Heart right ventricle (tissue), 16 donors: ENCODE results near the gene CDC27. TPM values are rescaled to one million over a fixed set of nuclear protein-coding genes. Genes with fewer than 3 reads are reported as not detected.

Source experiments
- ATAC-seq, 8 donors: fragments of 200-7000 bp; cut with Tn5 transposase; one replicate each; pipeline ENCODE4 v1.9.1; 2020; ENCODE audit warnings: mild to moderate bottlenecking in 8 of 8, moderate library complexity in 8 of 8, moderate number of reproducible peaks in 1 of 8
- DNase-seq, 2 donors: peaks; one replicate each; pipeline ENCODE4 v3.0.0-alpha.2; 2020
- H3K27ac ChIP-seq, 10 donors: fragments of 200-600 bp; sonication (generic) in 2 of 10; one replicate each; pipeline versions ENCODE4 v1.5.0 to v1.8.0; 2020 to 2022; ENCODE audit warnings: mild to moderate bottlenecking in 3 of 10
- H3K27me3 ChIP-seq, 7 donors: fragments of 200-600 bp; one replicate each; pipeline ENCODE4 v1.8.0; 2021 to 2022; ENCODE audit warnings: mild to moderate bottlenecking in 2 of 7
- H3K36me3 ChIP-seq, 9 donors: fragments of 200-600 bp; sonication (generic) in 1 of 9; one replicate each; pipeline versions ENCODE4 v1.5.0 to v1.8.0; 2020 to 2022; ENCODE audit warnings: mild to moderate bottlenecking in 2 of 9
- H3K4me1 ChIP-seq, 9 donors: fragments of 200-600 bp; sonication (generic) in 1 of 9; one replicate each; pipeline versions ENCODE4 v1.5.0 to v1.8.0; 2020 to 2022; ENCODE audit warnings: mild to moderate bottlenecking in 4 of 9
- H3K4me3 ChIP-seq, 10 donors: fragments of 200-600 bp; sonication (generic) in 2 of 10; one replicate each; pipeline versions ENCODE4 v1.5.0 to v1.8.0; 2020 to 2022; ENCODE audit warnings: mild to moderate bottlenecking in 7 of 10, moderate library complexity in 2 of 10
- H3K9me3 ChIP-seq, 11 donors: fragments of 200-600 bp in 10 of 11; sonication (generic) in 2 of 11; one replicate each; pipeline versions ENCODE4 v1.5.0 to v1.8.0; 2013 to 2022; ENCODE audit warnings: mild to moderate bottlenecking in 2 of 11, control low read depth in 1 of 11, moderate library complexity in 1 of 11
- CTCF ChIP-seq, 9 donors: fragments of 200-600 bp; sonication (generic) in 2 of 9; IDR thresholded peaks; one replicate each; pipeline versions ENCODE4 v1.5.0 to v1.8.0; 2021 to 2022; ENCODE audit warnings: antibody characterized with exemption in 9 of 9, mild to moderate bottlenecking in 5 of 9, moderate library complexity in 1 of 9
- WGBS, 2 donors: extraction: QIAGEN DNeasy Blood & Tissue Kit; methylation state at CpG; one replicate each; pipeline ENCODE4 v1.1.7; 2013; ENCODE audit warnings: inconsistent platforms in 1 of 2; 5-methylcytosine and 5-hydroxymethylcytosine counted together
- intact Hi-C, 10 donors: fragments of 100-400 bp; cut with DNase I; formaldehyde crosslinking; loops; one replicate each; pipeline versions ENCODE4 v1.11.1 to v1.14.2; 2022
- polyA plus RNA-seq, 2 donors: library from polyadenylated mRNA; stranded (reverse); fragments of 200-250 nt; gene quantifications; one replicate each; pipeline ENCODE4 v1.2.3, GENCODE V29; 2013
- total RNA-seq, 10 donors: library from RNA; stranded (reverse); fragmentation: NEBNext Ultra II Directional in 3 of 10; extraction: Animal tissue kit (Norgen Biotek cat#: 25700) in 3 of 10; gene quantifications; one replicate each; pipeline versions ENCODE4 v1.2.1 to v1.2.4, GENCODE V29; 2021 to 2023
- donor health status: Arrhythmogenic right ventricular cardiomyopathy.
- donor health status: ischemic (EF 13 %, LVEDD 7.1; RV severe dilation, severe dysfunction).
- donor health status: healthy with polysubstance abuse.
- donor health status: DM: no; HTN: yes; CAD: no.
- donor health status: DM: no; HTN: no; CAD: no.
- donor health status: ischemic (EF 25% LVEDD 6.9; RV normal size, moderate dysfunction).
- donor health status: ischemic (EF 25% LVEDD 5.7; RV mildly dilated, moderate dysfunction).
- donor health status: healthy.
- donor health status: DM: yes; HTN: yes; CAD: no.
- donor health status: Ischemic cardiomyopathy.
- donor health status: ischemic (EF 35%, LVEDD 5.7; RV mildly dilated, moderate dysfunction).
- donor health status: nonischemic (EF 11% LVEDD 7.7; RV severe dilation, severe dysfunction).
- donor health status: DM: yes; HTN: yes; CAD: no.
- donor health status: PGD.
- donor health status: ischemic (EF 29% LVEDD 5.4; RV normal size, mild dysfunction).
- donor health status: nonischemic (EF 23%, LVEDD 6.1; RV moderate dilation, normal function).

CDC27 gene
- total and polyA plus RNA-seq, 12 donors, result 14.0 to 103 (median 79.7) TPM

GRCh38 chr17:47200325-47200664 lies 11.2 kb upstream of the CDC27 start:
- no peaks in the 10 kb centered on the region for H3K36me3 ChIP-seq
- H3K9me3 ChIP-seq, result no peaks in the 10 kb centered on the region
- 83 to 85% methylated on average over 4 of the region's 4 CpGs for WGBS, 2 donors
- peak overlapping the region in 1 of 10 donors; percentile 76 for H3K27ac ChIP-seq
- DNase-seq, result no peak
- intact Hi-C loops, result no loop called here
- no peak for ATAC-seq
- no peak overlapping the region for H3K4me3 ChIP-seq
- peaks cover 6 to 36% (median 18%) of the 10 kb centered on the region in 9 donors for H3K4me1 ChIP-seq
- no peak for TF ChIP-seq CTCF (IDR thresholded peaks at IDR 0.05)
- H3K27me3 ChIP-seq, result no peaks in the 10 kb centered on the region

- DNase-seq (no peak), ATAC-seq (no peak)
- intact Hi-C loops, result no loop called here
- Histone ChIP-seq H3K36me3 (no peaks in the 10 kb centered on the region), H3K4me1 (peaks cover 2 to 31% (median 13%) of the 10 kb centered on the region in 9 donors), H3K4me3 (no peak overlapping the region), H3K27me3 (no peaks in the 10 kb centered on the region), H3K9me3 (no peaks in the 10 kb centered on the region), H3K27ac (peak overlapping the region in 1 of 10 donors; percentile 76)
- no peak for TF ChIP-seq CTCF (IDR thresholded peaks at IDR 0.05)
- 96% methylated on average over 8 of the region's 8 CpGs for WGBS, 2 donors
Measured at GRCh38 chr17:47199627-47200324, 10.7 kb upstream of the CDC27 start.

GRCh38 chr17:47197821-47198220 lies 8.7 kb upstream of the CDC27 start:
- H3K36me3 ChIP-seq, result no peaks in the 10 kb centered on the region
- no peak for ATAC-seq
- no peak for DNase-seq
- intact Hi-C loops, result no loop called here
- no peak overlapping the region for H3K4me3 ChIP-seq
- H3K4me1 ChIP-seq, result peaks cover 0 to 16% (median 0%) of the 10 kb centered on the region in 9 donors
- TF ChIP-seq CTCF (IDR thresholded peaks at IDR 0.05), result no peak
- no peaks in the 10 kb centered on the region for H3K9me3 ChIP-seq
- H3K27ac ChIP-seq, result no peak overlapping the region
- no peaks in the 10 kb centered on the region for H3K27me3 ChIP-seq

GRCh38 chr17:47193931-47194511 lies 4.9 kb upstream of the CDC27 start:
- H3K36me3 ChIP-seq, result no peaks in the 10 kb centered on the region
- DNase-seq (no peak), ATAC-seq (no peak)
- intact Hi-C loops, result no loop called here
- 96 to 98% methylated on average over 4 of the region's 4 CpGs for WGBS, 2 donors
- H3K27ac ChIP-seq, result no peak overlapping the region
- no peaks in the 10 kb centered on the region for H3K9me3 ChIP-seq
- peaks cover 0 to 6% (median 4%) of the 10 kb centered on the region in 9 donors for H3K4me1 ChIP-seq
- no peak overlapping the region for H3K4me3 ChIP-seq
- TF ChIP-seq CTCF (IDR thresholded peaks at IDR 0.05), result no peak
- no peaks in the 10 kb centered on the region for H3K27me3 ChIP-seq
